Transverse colon (tissue), 4 donors: ENCODE data around the gene DKK3. TPM values are rescaled to one million over a fixed set of nuclear protein-coding genes. Genes with fewer than 3 reads are reported as not detected.

Experiments used
- DNase-seq: peaks from one replicate; pipeline ENCODE4 v3.0.0-alpha.2; 2019
- H3K27ac ChIP-seq, 4 donors: fragments of 200-600 bp; sonication (generic); 2 replicates each; pipeline ENCODE4 v1.5.1; 2016 to 2018; ENCODE audit warnings: inconsistent platforms in 4 of 4
- H3K27me3 ChIP-seq: fragments of 200-600 bp; sonication (generic); 2 replicates; pipeline ENCODE4 v1.5.1; 2017; ENCODE audit warnings: inconsistent platforms
- H3K36me3 ChIP-seq, 4 donors: fragments of 200-600 bp; sonication (generic); 2 replicates each; pipeline ENCODE4 v1.5.1; 2017 to 2019; ENCODE audit warnings: inconsistent platforms in 4 of 4
- H3K4me1 ChIP-seq, 4 donors: fragments of 200-600 bp; sonication (generic); 2 replicates each; pipeline ENCODE4 v1.5.1; 2017 to 2020; ENCODE audit warnings: inconsistent platforms in 4 of 4
- H3K4me3 ChIP-seq, 4 donors: fragments of 200-600 bp; sonication (generic); 1 replicate in 1 of 4; 2 replicates in 3 of 4; pipeline versions ENCODE4 v1.5.1 to v1.6.1; 2017 to 2019; ENCODE audit warnings: inconsistent platforms in 4 of 4
- H3K9me3 ChIP-seq, 2 donors: fragments of 200-600 bp; sonication (generic); 2 replicates each; pipeline ENCODE4 v1.5.1; 2017 to 2019; ENCODE audit warnings: inconsistent platforms in 2 of 2
- EP300 ChIP-seq: sonication (generic); formaldehyde crosslinking; IDR thresholded peaks from one replicate; pipeline ENCODE4 v1.6.1; 2017; ENCODE audit warnings: antibody characterized with exemption, low read depth
- POLR2A ChIP-seq: fragments of 450-650 bp; IDR thresholded peaks from one replicate; pipeline ENCODE4 v1.6.1; 2016; ENCODE audit warnings: antibody characterized with exemption, mild to moderate bottlenecking, moderate library complexity
- POLR2AphosphoS5 ChIP-seq, 3 donors: sonication (generic); formaldehyde crosslinking; IDR thresholded peaks; one replicate each; pipeline ENCODE4 v1.6.1; 2016; ENCODE audit warnings: antibody characterized with exemption in 3 of 3
- whole genome bisulfite sequencing, 2 donors: methylation state at CpG; one replicate each; pipeline ENCODE4 v1.1.5; 2018; ENCODE audit warnings: low coverage in 1 of 2; 5-methylcytosine and 5-hydroxymethylcytosine counted together
- in situ Hi-C, 4 donors: fragments of 200-750 bp; cut with MboI; loops; one replicate each; pipeline versions ENCODE4 v1.15.0 to v1.15.1; 2017; ENCODE audit warnings: low sequenced_read_pairs in 3 of 4, low pct_ligation_motif_present in 1 of 4, low pct_unique_long_range_greater_than_20kb in 1 of 4
- intact Hi-C: fragments of 100-400 bp; cut with DNase I; formaldehyde crosslinking; loops from one replicate; pipeline ENCODE4 v1.15.1; 2023; ENCODE audit warnings: low total_unique reads
- total RNA-seq, 4 donors: library from RNA; depleted of rRNA; stranded (reverse); fragments of >200 nt; gene quantifications; one replicate each; pipeline ENCODE4 v1.1.0, GENCODE V29; 2016
- TF ChIP-seq, protein P1 (sequence below), 5 experiments: fragments of 200-600 bp in 3 of 5; fragments of 450-650 bp in 2 of 5; sonication (generic) in 3 of 5; IDR thresholded peaks; 1 replicate in 2 of 5; 2 replicates in 3 of 5; pipeline ENCODE4 v1.5.1; 2016 to 2017; ENCODE audit warnings: antibody characterized with exemption in 5 of 5, inconsistent platforms in 3 of 5, mild to moderate bottlenecking in 2 of 5, moderate library complexity in 1 of 5

Gene DKK3
- total RNA-seq, 4 donors from 2014 or later, result 27.2 to 181 (median 40.1) TPM

DNA sequence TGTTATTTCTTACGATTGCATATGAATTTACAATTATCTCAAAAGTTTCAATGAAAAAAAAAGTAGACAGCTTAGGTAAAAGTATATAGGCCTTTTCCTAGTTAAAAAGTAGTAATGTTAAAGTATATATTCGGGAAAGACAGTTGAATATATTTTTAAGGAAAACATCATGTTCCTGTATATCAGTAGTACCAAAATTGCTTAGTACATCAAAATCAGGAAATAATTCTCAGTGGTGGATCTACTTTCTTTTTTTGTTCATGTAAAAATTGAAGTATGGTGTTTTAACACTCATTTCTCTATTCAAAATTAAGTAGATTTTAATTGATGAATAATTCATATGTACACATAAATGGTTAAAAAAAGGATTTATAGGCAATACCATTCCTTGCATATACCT lies 92.8 kb downstream of the DKK3 start:
- Histone ChIP-seq H3K27me3 (no peaks in the 10 kb centered on the region), H3K4me1 (peaks cover 0 to 4% (median 0%) of the 10 kb centered on the region in 4 donors), H3K4me3 (no peak overlapping the region), H3K27ac (no peak overlapping the region), H3K9me3 (no peaks in the 10 kb centered on the region), H3K36me3 (peaks cover 0 to 18% (median 2%) of the 10 kb centered on the region in 4 donors)
- WGBS, 2 donors, result 93 to 100% methylated on average over 2 of the region's 2 CpGs
- intact Hi-C loops (no loop called here), in situ Hi-C loops (no loop called here)
- DNase-seq, result no peak
- TF ChIP-seq POLR2AphosphoS5 (IDR thresholded peaks at IDR 0.05), result no peak
- no peak for TF ChIP-seq EP300
- TF ChIP-seq, protein P1, sequence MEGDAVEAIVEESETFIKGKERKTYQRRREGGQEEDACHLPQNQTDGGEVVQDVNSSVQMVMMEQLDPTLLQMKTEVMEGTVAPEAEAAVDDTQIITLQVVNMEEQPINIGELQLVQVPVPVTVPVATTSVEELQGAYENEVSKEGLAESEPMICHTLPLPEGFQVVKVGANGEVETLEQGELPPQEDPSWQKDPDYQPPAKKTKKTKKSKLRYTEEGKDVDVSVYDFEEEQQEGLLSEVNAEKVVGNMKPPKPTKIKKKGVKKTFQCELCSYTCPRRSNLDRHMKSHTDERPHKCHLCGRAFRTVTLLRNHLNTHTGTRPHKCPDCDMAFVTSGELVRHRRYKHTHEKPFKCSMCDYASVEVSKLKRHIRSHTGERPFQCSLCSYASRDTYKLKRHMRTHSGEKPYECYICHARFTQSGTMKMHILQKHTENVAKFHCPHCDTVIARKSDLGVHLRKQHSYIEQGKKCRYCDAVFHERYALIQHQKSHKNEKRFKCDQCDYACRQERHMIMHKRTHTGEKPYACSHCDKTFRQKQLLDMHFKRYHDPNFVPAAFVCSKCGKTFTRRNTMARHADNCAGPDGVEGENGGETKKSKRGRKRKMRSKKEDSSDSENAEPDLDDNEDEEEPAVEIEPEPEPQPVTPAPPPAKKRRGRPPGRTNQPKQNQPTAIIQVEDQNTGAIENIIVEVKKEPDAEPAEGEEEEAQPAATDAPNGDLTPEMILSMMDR (IDR thresholded peaks at IDR 0.05), result no peak
- no peak for TF ChIP-seq POLR2A

DNA sequence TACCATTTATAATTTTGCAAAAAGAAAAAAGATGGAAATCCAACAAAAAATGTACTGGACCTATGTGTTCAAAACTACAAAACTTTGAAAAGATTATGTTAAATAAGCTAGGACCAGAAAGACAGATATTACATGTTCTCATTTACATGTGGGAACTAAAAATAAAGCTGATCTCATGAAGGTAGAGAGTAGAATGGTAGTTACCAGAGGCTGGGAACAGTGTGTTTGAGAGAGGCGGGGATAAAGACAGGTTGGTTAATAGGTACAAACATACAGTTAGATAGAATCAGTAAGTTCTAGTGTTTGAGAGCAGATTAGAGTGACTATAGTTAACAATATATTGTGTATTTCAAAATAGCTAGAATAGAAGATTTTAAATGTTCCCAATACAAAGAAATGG lies 95.0 kb downstream of the DKK3 start:
- Histone ChIP-seq H3K4me1 (peaks cover 0 to 7% (median 0%) of the 10 kb centered on the region in 4 donors), H3K36me3 (peaks cover 0 to 10% (median 1%) of the 10 kb centered on the region in 4 donors), H3K9me3 (no peaks in the 10 kb centered on the region), H3K4me3 (no peak overlapping the region), H3K27ac (no peak overlapping the region), H3K27me3 (no peaks in the 10 kb centered on the region)
- in situ Hi-C loops, result no loop called here
- intact Hi-C loops, result no loop called here
- no peak for DNase-seq
- WGBS, 2 donors, result 89 to 100% methylated on average over 1 of the region's 1 CpG
- TF ChIP-seq, protein P1 (IDR thresholded peaks at IDR 0.05), result no peak
- TF ChIP-seq EP300 (no peak), POLR2A (no peak), POLR2AphosphoS5 (IDR thresholded peaks at IDR 0.05) (no peak)

Other genes starting within 250 kb of the DKK3 start
- gene USP47, start 166.7 kb downstream of the DKK3 start, total RNA-seq, result 10 to 100 TPM; 42.6 to 85.1 (median 57.3) TPM
- 100 to 1,000 TPM; 309 to 483 (median 316) TPM for gene MICAL2, start 102.0 kb upstream of the DKK3 start, total RNA-seq